SK-N-SH treated with all-trans-retinoic acid at 6 μM for 48 hours (cell line): ENCODE results near the gene GCM1.
A peak's percentile ranks its signal among the peaks of the same experiment; 100 is the strongest.

ENCODE experiments used
- ATAC-seq: fragments of 200-7000 bp; cut with Tn5 transposase; 3 replicates; pipeline ENCODE4 v1.9.1; 2020; ENCODE audit warnings: mild to moderate bottlenecking, moderate library complexity
- ARNTL ChIP-seq: fragments of 450-650 bp; formaldehyde crosslinking; IDR thresholded peaks from 2 replicates; pipeline ENCODE4 v1.5.0; 2020; ENCODE audit warnings: low read depth, mild to moderate bottlenecking, moderate library complexity, borderline replicate concordance
- BACH2 ChIP-seq: fragments of 250-450 bp; sonication (Bioruptor Pico); IDR thresholded peaks from 2 replicates; pipeline ENCODE4 v1.9.0; 2021; ENCODE audit warnings: mild to moderate bottlenecking, borderline replicate concordance
- CSDC2 ChIP-seq: fragments of 250-450 bp; sonication (Bioruptor Pico); IDR thresholded peaks from 2 replicates; pipeline ENCODE4 v1.5.0; 2020; ENCODE audit warnings: mild to moderate bottlenecking, moderate library complexity
- CSRNP3 ChIP-seq: fragments of 250-450 bp; sonication (Bioruptor Pico); IDR thresholded peaks from 2 replicates; pipeline ENCODE4 v1.5.1; 2021; ENCODE audit warnings: mild to moderate bottlenecking, moderate library complexity
- ESRRG ChIP-seq: fragments of 250-450 bp; sonication (Bioruptor Pico); IDR thresholded peaks from 2 replicates; pipeline ENCODE4 v1.6.1; 2021; ENCODE audit warnings: mild to moderate bottlenecking
- GLIS3 ChIP-seq: fragments of 250-450 bp; sonication (Bioruptor Pico); IDR thresholded peaks from 2 replicates; pipeline ENCODE4 v1.5.0; 2020; ENCODE audit warnings: mild to moderate bottlenecking, moderate library complexity
- ISL1 ChIP-seq: fragments of 250-450 bp; sonication (Bioruptor Pico); IDR thresholded peaks from 2 replicates; pipeline ENCODE4 v2.1.2; 2022; ENCODE audit warnings: mild to moderate bottlenecking, moderate library complexity
- OSR1 ChIP-seq: fragments of 250-450 bp; sonication (Bioruptor Pico); IDR thresholded peaks from 2 replicates; pipeline ENCODE4 v1.8.0; 2022; ENCODE audit warnings: moderate library complexity, mild to moderate bottlenecking, inconsistent platforms
- PATZ1 ChIP-seq: fragments of 250-450 bp; sonication (Bioruptor Pico); IDR thresholded peaks from 2 replicates; pipeline ENCODE4 v1.8.0; 2020; ENCODE audit warnings: mild to moderate bottlenecking, moderate library complexity, borderline replicate concordance
- POU6F1 ChIP-seq: fragments of 250-450 bp; sonication (Bioruptor Pico); IDR thresholded peaks from 2 replicates; pipeline ENCODE4 v1.8.0; 2021; ENCODE audit warnings: low read depth, mild to moderate bottlenecking, moderate library complexity, borderline replicate concordance
- PPARA ChIP-seq: fragments of 250-450 bp; sonication (Bioruptor Pico); IDR thresholded peaks from 2 replicates; pipeline ENCODE4 v1.5.0; 2020; ENCODE audit warnings: mild to moderate bottlenecking, borderline replicate concordance
- RARB ChIP-seq: fragments of 250-450 bp; sonication (Bioruptor Pico); IDR thresholded peaks from 2 replicates; pipeline ENCODE4 v1.8.0; 2021; ENCODE audit warnings: mild to moderate bottlenecking, moderate library complexity
- SNAI2 ChIP-seq: fragments of 250-450 bp; sonication (Bioruptor Pico); IDR thresholded peaks from 2 replicates; pipeline ENCODE4 v1.5.0; 2020; ENCODE audit warnings: mild to moderate bottlenecking, moderate library complexity
- TCF4 ChIP-seq: fragments of 250-450 bp; sonication (Bioruptor Pico); IDR thresholded peaks from 2 replicates; pipeline ENCODE4 v1.8.0; 2021; ENCODE audit warnings: mild to moderate bottlenecking, moderate library complexity, borderline replicate concordance
- TSHZ2 ChIP-seq: fragments of 250-450 bp; sonication (Bioruptor Pico); IDR thresholded peaks from 2 replicates; pipeline ENCODE4 v1.5.0; 2020; ENCODE audit warnings: mild to moderate bottlenecking, moderate library complexity
- ZC3H10 ChIP-seq: fragments of 250-450 bp; sonication (Bioruptor Pico); IDR thresholded peaks from 2 replicates; pipeline ENCODE4 v1.5.1; 2021; ENCODE audit warnings: mild to moderate bottlenecking, moderate library complexity
- ZFP3 ChIP-seq: fragments of 250-450 bp; sonication (Bioruptor Pico); IDR thresholded peaks from 2 replicates; pipeline ENCODE4 v1.5.0; 2020; ENCODE audit warnings: mild to moderate bottlenecking, moderate library complexity
- ZFP30 ChIP-seq: fragments of 450-650 bp; formaldehyde crosslinking; IDR thresholded peaks from 2 replicates; pipeline ENCODE4 v1.5.0; 2022; ENCODE audit warnings: mild to moderate bottlenecking, moderate library complexity
- ZNF565 ChIP-seq: fragments of 450-650 bp; formaldehyde crosslinking; conservative IDR thresholded peaks from 2 replicates; pipeline ENCODE4 v1.5.0; 2020; ENCODE audit warnings: low read depth, mild to moderate bottlenecking, moderate library complexity
- ZNF70 ChIP-seq: fragments of 450-650 bp; formaldehyde crosslinking; IDR thresholded peaks from 2 replicates; pipeline ENCODE4 v1.5.0; 2020; ENCODE audit warnings: mild to moderate bottlenecking, moderate library complexity
- ZNF8 ChIP-seq: fragments of 450-650 bp; formaldehyde crosslinking; IDR thresholded peaks from 2 replicates; pipeline ENCODE4 v1.5.0; 2020; ENCODE audit warnings: mild to moderate bottlenecking, moderate library complexity

The GCM1 gene

GRCh38 chr6:53124131-53124800 lies 24.4 kb downstream of the GCM1 start:
- no peak for ATAC-seq
- TF ChIP-seq ZNF70 (no peak), PPARA (CRISPR knock-in tag) (no peak), PATZ1 (CRISPR knock-in tag) (no peak), ZNF8 (CRISPR knock-in tag) (no peak), CSDC2 (CRISPR knock-in tag) (no peak), OSR1 (CRISPR knock-in tag) (no peak), ZNF565 (CRISPR knock-in tag) (no peak), GLIS3 (CRISPR knock-in tag) (no peak), POU6F1 (CRISPR knock-in tag) (no peak), CSRNP3 (no peak), ZC3H10 (CRISPR knock-in tag) (no peak), SNAI2 (CRISPR knock-in tag) (no peak), ESRRG (CRISPR knock-in tag) (no peak), ISL1 (CRISPR knock-in tag) (no peak), TCF4 (CRISPR knock-in tag) (no peak), RARB (no peak), TSHZ2 (CRISPR knock-in tag) (no peak), ARNTL (CRISPR knock-in tag) (no peak), BACH2 (no peak), ZFP3 (CRISPR knock-in tag) (no peak)
- TF ChIP-seq, all 23 proteins: peak for 0

GRCh38 chr6:53119772-53120409 lies 28.8 kb downstream of the GCM1 start:
- peak; percentile 81 for ATAC-seq
- no peak for TF ChIP-seq TSHZ2 (CRISPR knock-in tag)
- TF ChIP-seq PPARA (CRISPR knock-in tag) = no peak
- no peak for TF ChIP-seq OSR1 (CRISPR knock-in tag)
- no peak for TF ChIP-seq POU6F1 (CRISPR knock-in tag)
- TF ChIP-seq CSRNP3 = no peak
- TF ChIP-seq ZNF565 (CRISPR knock-in tag) = no peak
- TF ChIP-seq CSDC2 (CRISPR knock-in tag) = no peak
- TF ChIP-seq PATZ1 (CRISPR knock-in tag) = no peak
- TF ChIP-seq ZFP30 = no peak
- TF ChIP-seq ISL1 (CRISPR knock-in tag) = no peak
- no peak for TF ChIP-seq BACH2
- no peak for TF ChIP-seq ZFP3 (CRISPR knock-in tag)
- TF ChIP-seq ZC3H10 (CRISPR knock-in tag) = no peak
- no peak for TF ChIP-seq ESRRG (CRISPR knock-in tag)
- TF ChIP-seq ZNF8 (CRISPR knock-in tag) = no peak
